Epidermal melanocyte (primary cell): ENCODE measurements around the gene MATR3.

Source experiments
- DNase-seq: peaks from one replicate; pipeline ENCODE4 v3.0.0; 2011; ENCODE audit warnings: low spot score; ENCODE audit not compliant: insufficient read length

Gene MATR3

GRCh38 chr5:139271201-139272027, 22.1 kb upstream of the MATR3 start:
- DNase-seq: no peak

- DNase-seq: peak; percentile 53
These were observed 20.8 kb upstream of the MATR3 start for GRCh38 chr5:139272471-139273321.

DNA sequence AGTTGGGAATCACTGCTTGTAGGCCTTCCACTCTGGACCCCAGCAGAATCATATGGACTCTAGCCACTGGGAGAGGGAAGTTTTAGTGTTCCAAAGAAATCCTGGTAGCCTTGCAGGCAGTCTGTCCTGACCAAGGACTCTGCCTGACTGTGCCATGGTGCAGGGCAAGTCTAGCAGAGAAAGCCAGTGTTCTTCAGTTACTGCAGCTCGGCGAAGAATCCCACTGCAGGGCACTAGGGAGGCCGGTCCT, 20.3 kb upstream of the MATR3 start:
- DNase-seq: no peak

DNA sequence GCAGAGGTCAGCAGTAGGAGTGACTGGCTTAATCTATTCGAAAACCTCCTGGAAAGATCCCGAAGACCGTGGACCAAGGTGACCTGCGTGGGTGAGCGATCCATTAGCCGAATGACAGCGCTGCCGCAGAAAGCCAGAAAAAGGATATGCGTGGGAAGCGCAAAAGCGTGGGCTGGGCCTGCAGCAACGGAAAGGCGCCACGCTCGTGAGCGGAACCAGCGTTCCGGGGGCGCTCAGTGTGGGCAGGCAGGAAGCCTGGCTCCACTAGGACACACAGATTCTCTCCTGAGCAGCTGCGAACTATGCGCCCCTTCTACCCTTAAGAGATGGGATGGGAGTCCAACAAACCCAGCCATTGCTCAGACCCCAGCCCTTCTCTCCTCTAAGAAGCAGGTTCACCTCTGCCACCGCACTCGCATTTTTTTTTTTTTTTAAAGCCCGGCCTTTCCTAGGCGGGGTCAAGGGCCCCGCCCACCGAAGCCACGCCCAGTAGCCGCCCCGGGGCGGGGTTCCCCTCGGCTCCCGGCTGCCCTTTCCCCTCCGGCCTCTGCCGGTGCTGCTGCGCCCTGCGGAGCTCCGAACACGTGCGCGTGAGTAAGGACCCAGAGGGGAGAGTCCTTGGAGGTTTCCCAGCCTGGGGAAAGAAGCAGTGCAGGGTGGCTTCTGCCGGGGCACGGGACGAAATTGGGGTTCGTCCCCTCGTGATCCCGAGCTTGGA, 19.8 kb upstream of the MATR3 start:
- peak; percentile 82 for DNase-seq

GRCh38 chr5:139275536-139275935, 18.0 kb upstream of the MATR3 start:
- DNase-seq: no peak

DNA sequence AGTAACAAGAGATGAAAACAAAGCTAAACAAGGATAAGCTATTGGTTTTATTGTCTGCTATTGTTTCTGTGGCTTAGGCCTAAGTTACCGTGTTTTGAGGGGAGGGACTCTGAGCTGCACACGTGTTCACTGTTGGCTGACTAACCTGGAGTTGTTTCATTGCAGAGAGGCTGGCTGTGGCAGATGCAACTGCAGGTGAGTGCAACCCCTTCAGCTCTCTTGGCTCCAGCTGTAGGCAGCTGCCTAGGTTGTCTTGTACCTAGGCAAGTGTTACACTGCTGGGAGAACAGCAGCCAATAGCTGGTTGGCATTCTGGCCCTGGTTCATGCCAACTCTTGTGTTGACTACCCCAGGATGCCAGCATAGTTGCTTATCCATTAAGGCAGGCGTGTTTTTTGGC, 17.6 kb upstream of the MATR3 start:
- no peak for DNase-seq

DNA sequence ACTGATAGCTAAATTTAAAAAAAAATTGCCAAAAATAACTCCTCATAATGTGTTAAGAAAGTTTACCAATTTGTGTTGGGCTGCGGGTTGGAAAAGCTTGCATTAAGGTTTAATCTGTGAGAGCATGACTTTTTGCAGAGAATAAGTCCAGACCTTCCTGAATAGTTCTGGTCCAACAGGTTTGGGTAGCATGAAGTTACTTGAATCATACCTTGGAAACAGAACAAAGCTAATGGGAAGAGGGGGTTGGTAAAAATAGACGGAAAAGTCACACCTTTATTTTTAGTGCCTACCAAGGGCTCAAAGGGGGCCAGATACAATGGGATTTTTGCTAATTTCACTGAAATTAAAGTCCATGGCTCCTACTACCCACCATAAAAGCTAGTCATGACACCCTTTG, 17.1 kb upstream of the MATR3 start:
- no peak for DNase-seq

DNA sequence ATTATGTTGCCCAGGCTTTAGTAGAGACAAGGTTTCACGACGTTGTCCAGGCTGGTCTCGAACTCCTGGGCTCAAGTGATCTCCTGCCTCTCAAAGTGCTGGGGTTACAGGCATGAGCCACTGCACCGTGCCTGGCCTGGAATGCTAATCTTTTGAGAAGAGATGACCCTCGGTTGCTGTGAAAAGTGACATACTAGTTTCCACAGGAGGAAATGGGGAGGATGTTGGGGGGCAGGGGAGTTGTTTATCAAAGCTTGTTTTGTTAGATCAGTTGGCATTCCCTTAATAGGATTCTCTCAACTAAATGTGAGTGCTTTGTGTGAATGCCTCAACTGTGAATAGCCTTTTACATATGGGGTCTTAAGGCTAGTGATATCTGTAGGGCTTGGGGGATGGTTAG, 16.4 kb upstream of the MATR3 start:
- peak; percentile 44 for DNase-seq

GRCh38 chr5:139278540-139279274, 14.8 kb upstream of the MATR3 start:
- DNase-seq: no peak

DNA sequence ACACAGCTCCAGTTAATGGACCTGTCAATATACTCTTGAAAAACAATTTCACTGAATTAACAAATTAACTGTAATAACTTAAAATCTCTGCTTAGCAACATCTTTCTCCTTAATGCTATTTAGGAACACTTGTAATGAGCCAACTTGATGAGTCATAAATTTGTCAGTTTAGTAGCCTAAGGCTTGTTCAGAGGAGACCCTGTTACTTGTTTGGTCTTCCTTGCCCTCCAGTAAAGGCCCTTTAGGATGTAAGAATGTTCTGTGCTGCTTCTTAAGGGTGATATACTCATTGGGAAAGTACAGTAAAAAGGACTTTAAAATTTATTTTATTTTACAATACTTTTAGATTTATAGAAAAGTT, 11.4 kb upstream of the MATR3 start:
- no peak for DNase-seq

DNA sequence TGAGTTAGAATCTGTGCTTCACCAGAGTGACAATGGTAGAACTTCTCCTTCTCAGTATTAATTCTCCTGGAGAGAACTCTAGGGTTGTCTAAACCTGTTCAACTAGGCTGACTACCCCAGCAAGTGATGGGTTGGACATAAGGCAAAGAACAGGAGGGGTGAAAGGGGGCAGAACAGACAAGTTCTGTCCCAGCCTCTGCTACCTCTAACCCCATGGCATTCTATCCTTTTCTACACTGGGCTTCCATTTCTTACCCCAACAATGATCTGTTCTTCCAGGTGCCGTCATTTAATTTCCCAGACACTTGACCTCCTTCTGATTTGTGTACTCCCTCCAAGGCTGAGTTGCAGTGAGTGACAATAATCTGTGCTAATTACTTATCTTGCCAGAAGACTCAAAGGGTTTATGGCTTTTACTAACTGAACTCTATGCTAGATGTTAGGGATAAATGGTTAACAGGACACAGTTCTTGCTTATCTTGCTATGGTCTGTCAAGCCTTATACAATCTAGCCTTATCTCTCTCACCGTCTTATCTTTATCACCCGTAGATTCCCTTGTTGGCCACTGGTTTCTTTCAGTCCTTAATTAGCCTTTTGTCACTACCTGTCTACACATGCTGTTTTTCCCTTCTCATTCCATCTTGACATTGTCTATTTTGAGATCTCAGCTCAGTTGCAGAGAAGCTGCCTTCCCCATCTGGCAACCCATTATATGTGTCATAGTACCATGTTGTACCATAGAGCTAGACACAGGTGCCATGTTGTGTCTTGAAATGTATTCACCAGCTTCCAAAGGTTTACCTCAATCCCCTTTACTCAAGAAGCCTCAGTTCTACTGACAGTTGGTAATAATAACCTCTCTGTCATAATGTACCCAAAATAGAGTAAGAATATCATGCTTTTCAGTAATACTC, 10.0 kb upstream of the MATR3 start:
- no peak for DNase-seq

- DNase-seq: no peak
These were observed 9.2 kb upstream of the MATR3 start for GRCh38 chr5:139284295-139284694.

- DNase-seq: no peak
These were observed 7.7 kb upstream of the MATR3 start for GRCh38 chr5:139285651-139286392.

GRCh38 chr5:139287890-139288635, 5.5 kb upstream of the MATR3 start:
- no peak for DNase-seq

GRCh38 chr5:139291051-139291450, 2.5 kb upstream of the MATR3 start:
- no peak for DNase-seq

GRCh38 chr5:139293202-139293506, 386 bp upstream of the MATR3 start:
- no peak for DNase-seq

DNA sequence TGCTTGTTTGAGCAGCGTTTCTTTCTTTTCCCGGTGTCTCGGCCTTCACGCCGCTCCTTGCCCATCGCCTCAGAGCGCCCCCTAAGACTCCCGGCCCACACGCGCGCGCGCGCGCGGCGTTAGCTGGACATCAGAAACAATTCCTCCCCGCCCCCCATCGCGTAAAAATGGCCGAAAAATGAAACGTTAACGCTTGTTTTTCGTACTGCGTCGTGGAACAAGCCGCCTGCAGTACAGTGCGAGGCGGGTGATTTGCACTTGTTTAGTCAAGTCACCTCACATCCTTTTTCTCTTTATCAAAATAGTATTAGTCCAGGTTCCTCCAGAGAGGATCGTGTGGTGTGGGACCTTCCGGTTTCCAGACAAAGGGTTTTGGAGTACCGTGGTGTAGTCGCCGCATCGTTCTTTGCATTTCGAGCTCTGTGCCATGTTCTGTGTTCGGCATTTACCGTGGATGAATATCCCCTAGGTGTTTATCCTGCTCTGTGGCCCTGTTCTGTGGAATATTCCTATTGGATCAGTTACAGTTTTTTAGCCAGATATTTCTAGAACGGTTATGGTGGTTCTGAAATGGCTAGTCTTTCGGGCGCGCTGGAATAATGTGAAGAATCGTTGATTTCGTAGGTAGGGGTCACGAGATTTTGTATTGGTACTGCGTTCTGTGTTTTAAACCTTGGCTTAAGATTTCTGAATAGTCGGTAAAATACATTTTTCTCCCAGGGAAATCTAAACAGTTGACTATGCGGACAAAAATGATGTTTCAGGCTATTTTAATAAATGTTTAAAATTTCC, 1.0 kb downstream of the MATR3 start:
- no peak for DNase-seq

DNA sequence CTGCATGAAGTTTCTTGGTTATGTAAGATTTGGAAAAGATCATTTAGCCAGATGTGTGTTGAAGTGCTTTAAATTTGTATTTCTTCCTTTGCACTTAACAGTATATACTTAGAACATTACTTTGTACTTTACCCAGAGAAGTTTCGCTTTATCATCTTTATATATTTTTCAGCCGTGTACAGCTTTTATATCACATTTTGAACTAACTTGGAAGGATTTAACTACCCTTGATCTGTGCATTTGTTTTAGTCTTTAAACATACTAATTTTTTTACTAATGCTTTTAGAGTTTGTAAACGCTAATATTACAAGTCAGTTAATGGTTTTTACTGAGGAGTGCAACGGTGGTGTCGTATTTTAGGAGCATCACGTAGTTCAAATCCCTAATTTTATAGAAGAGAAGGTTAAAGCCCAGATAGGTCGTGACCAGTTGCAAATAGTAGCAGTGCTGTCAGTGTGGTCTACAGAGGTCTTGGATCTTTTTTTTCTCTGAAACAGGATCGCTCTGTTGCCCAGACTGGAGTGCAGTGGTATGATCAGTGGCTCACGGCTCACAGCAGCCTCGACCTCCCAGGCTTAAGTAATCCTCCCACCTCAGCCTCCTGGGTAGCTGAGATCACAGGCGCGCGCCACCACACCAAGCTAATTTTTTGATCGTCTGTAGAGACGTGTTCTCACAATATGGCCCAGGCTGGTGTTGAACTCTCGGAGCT, 2.0 kb downstream of the MATR3 start:
- no peak for DNase-seq
